ENCODE measurements around the gene STAM.

GRCh38 chr10:17713758-17714157 lies 69.8 kb downstream of the STAM start:
- TF ChIP-seq POLR2A (IDR thresholded peaks at IDR 0.05; ENCODE audit: low read length) (no peak), GATA1 (IDR thresholded peaks at IDR 0.05; ENCODE audit: low read depth, low read length) (no peak)
